ENCODE measurements around the gene LMNTD1. TPM values are rescaled to one million over a fixed set of nuclear protein-coding genes. Genes with fewer than 3 reads are reported as not detected.

Gene LMNTD1
- total and polyA plus RNA-seq, 10 donors, result 0.05 TPM; not detected in 9

- Histone ChIP-seq H3K36me3 (no peaks in the 10 kb centered on the region), H3K4me1 (no peaks in the 10 kb centered on the region), H3K27ac (no peak overlapping the region), H3K4me3 (no peak overlapping the region), H3K9me3 (peaks cover 0 to 4% (median 0%) of the 10 kb centered on the region in 8 donors), H3K27me3 (replicated peaks in 1 of 7) (no peaks in the 10 kb centered on the region)
- TF ChIP-seq POLR2AphosphoS5 (IDR thresholded peaks at IDR 0.05), result no peak
- no peak for TF ChIP-seq POLR2A (IDR thresholded peaks at IDR 0.05)
- no peak for TF ChIP-seq CTCF (IDR thresholded peaks at IDR 0.05 in 8 of 11, conservative IDR thresholded peaks at IDR 0.05 in 3 of 11)
- intact Hi-C loops (cut with DNase I; ENCODE audit: low total_unique reads), result no loop called here
- DNase-seq, result no peak
- WGBS, 5 donors, result 78 to 92% (median 88%) methylated on average over 2 of the region's 2 CpGs
Measured at GRCh38 chr12:25546318-25546717, 6.8 kb downstream of the LMNTD1 start.

GRCh38 chr12:25533150-25533549, 19.9 kb downstream of the LMNTD1 start:
- H3K9me3 ChIP-seq, result no peaks in the 10 kb centered on the region
- DNase-seq, result no peak
- no peak overlapping the region for H3K27ac ChIP-seq
- 90 to 96% (median 95%) methylated on average over 1 of the region's 1 CpG for WGBS, 5 donors
- H3K27me3 ChIP-seq (replicated peaks in 1 of 7), result no peaks in the 10 kb centered on the region
- no peak overlapping the region for H3K4me3 ChIP-seq
- no peaks in the 10 kb centered on the region for H3K36me3 ChIP-seq
- H3K4me1 ChIP-seq, result no peaks in the 10 kb centered on the region
- TF ChIP-seq CTCF (IDR thresholded peaks at IDR 0.05 in 8 of 11, conservative IDR thresholded peaks at IDR 0.05 in 3 of 11) (no peak), POLR2A (IDR thresholded peaks at IDR 0.05) (no peak), POLR2AphosphoS5 (IDR thresholded peaks at IDR 0.05) (no peak)
- intact Hi-C loops (cut with DNase I; ENCODE audit: low total_unique reads), result no loop called here

GRCh38 chr12:25531502-25532052, 21.5 kb downstream of the LMNTD1 start:
- 45 to 50% (median 47%) methylated on average over 2 of the region's 2 CpGs for WGBS, 5 donors
- no peaks in the 10 kb centered on the region for H3K27me3 ChIP-seq (replicated peaks in 1 of 7)
- no peak overlapping the region for H3K27ac ChIP-seq
- DNase-seq, result no peak
- H3K9me3 ChIP-seq, result no peaks in the 10 kb centered on the region
- H3K4me3 ChIP-seq, result no peak overlapping the region
- TF ChIP-seq POLR2A (IDR thresholded peaks at IDR 0.05) (no peak), POLR2AphosphoS5 (IDR thresholded peaks at IDR 0.05) (no peak), CTCF (IDR thresholded peaks at IDR 0.05 in 8 of 11, conservative IDR thresholded peaks at IDR 0.05 in 3 of 11) (no peak)
- H3K4me1 ChIP-seq, result no peaks in the 10 kb centered on the region
- no peaks in the 10 kb centered on the region for H3K36me3 ChIP-seq
- intact Hi-C loops (cut with DNase I; ENCODE audit: low total_unique reads), result no loop called here

- TF ChIP-seq POLR2A (IDR thresholded peaks at IDR 0.05) (no peak), CTCF (IDR thresholded peaks at IDR 0.05 in 8 of 11, conservative IDR thresholded peaks at IDR 0.05 in 3 of 11) (no peak), POLR2AphosphoS5 (IDR thresholded peaks at IDR 0.05) (no peak)
- no peak for DNase-seq
- Histone ChIP-seq H3K27ac (no peak overlapping the region), H3K36me3 (no peaks in the 10 kb centered on the region), H3K4me1 (no peaks in the 10 kb centered on the region), H3K9me3 (no peaks in the 10 kb centered on the region), H3K27me3 (replicated peaks in 1 of 7) (no peaks in the 10 kb centered on the region), H3K4me3 (no peak overlapping the region)
- intact Hi-C loops (cut with DNase I; ENCODE audit: low total_unique reads), result no loop called here
Measured at GRCh38 chr12:25529738-25530137, 23.3 kb downstream of the LMNTD1 start.
